MM.1S (cell line): Measurements from ENCODE around the gene IL2RA.

Source experiments
- DNase-seq: peaks from one replicate; pipeline ENCODE4 v3.0.0-alpha.2; 2015
- H2AFZ ChIP-seq: fragments of 300-600 bp; sonication (generic); 2 replicates; pipeline ENCODE4 v1.6.0; 2016; ENCODE audit warnings: antibody characterized with exemption, low read length
- H3F3A ChIP-seq: fragments of 300-600 bp; sonication (generic); 2 replicates; pipeline ENCODE4 v1.6.1; 2016; ENCODE audit warnings: mild to moderate bottlenecking, antibody characterized with exemption, low read length, moderate library complexity, mixed read lengths; ENCODE audit not compliant: insufficient read depth
- H3K27ac ChIP-seq: fragments of 300-600 bp; sonication (generic); 2 replicates; pipeline ENCODE4 v1.5.1; 2016; ENCODE audit warnings: mild to moderate bottlenecking, low read length
- H3K27me3 ChIP-seq: fragments of 300-600 bp; sonication (generic); replicated peaks from 2 replicates; pipeline ENCODE4 v1.6.0; 2016; ENCODE audit warnings: low read length; ENCODE audit not compliant: insufficient read depth
- H3K36me3 ChIP-seq: fragments of 300-600 bp; sonication (generic); replicated peaks from 2 replicates; pipeline ENCODE4 v1.6.1; 2016; ENCODE audit warnings: mild to moderate bottlenecking, low read length, mixed read lengths; ENCODE audit not compliant: insufficient read depth
- H3K4me1 ChIP-seq: fragments of 300-600 bp; sonication (generic); 2 replicates; pipeline ENCODE4 v1.6.1; 2016; ENCODE audit warnings: low read length, mixed read lengths
- H3K4me2 ChIP-seq: fragments of 300-600 bp; sonication (generic); 2 replicates; pipeline ENCODE4 v1.6.0; 2016; ENCODE audit warnings: low read depth, low read length
- H3K4me3 ChIP-seq: fragments of 300-600 bp; sonication (generic); 2 replicates; pipeline ENCODE4 v1.5.1; 2016; ENCODE audit warnings: low read length, mixed read lengths
- H3K79me2 ChIP-seq: fragments of 300-600 bp; sonication (generic); 2 replicates; pipeline ENCODE4 v1.6.1; 2016; ENCODE audit warnings: mixed run types, low read length, mixed read lengths
- H3K9ac ChIP-seq: fragments of 300-600 bp; sonication (generic); 2 replicates; pipeline ENCODE4 v1.6.1; 2016; ENCODE audit warnings: low read length, mixed read lengths
- H3K9me2 ChIP-seq: fragments of 300-600 bp; sonication (generic); replicated peaks from 2 replicates; pipeline ENCODE4 v1.6.1; 2016; ENCODE audit warnings: mild to moderate bottlenecking, low read length, mixed read lengths; ENCODE audit not compliant: insufficient read depth
- H3K9me3 ChIP-seq: fragments of 300-600 bp; sonication (generic); replicated peaks from 2 replicates; pipeline ENCODE4 v1.6.1; 2016; ENCODE audit warnings: mild to moderate bottlenecking, low read length, mixed read lengths; ENCODE audit not compliant: insufficient read depth
- H4K20me1 ChIP-seq: fragments of 300-600 bp; sonication (generic); 2 replicates; pipeline ENCODE4 v1.6.1; 2016; ENCODE audit warnings: mild to moderate bottlenecking, low read length, moderate library complexity, mixed read lengths; ENCODE audit not compliant: insufficient read depth
- EZH2 ChIP-seq: fragments of 300-600 bp; sonication (generic); optimal IDR thresholded peaks from 2 replicates; pipeline ENCODE3; 2017; ENCODE audit warnings: low read depth, mild to moderate bottlenecking, antibody characterized with exemption, low read length, mixed read lengths
- EZH2phosphoT487 ChIP-seq: fragments of 300-600 bp; sonication (generic); IDR thresholded peaks from 2 replicates; pipeline ENCODE4 v1.6.1; 2018; ENCODE audit warnings: antibody characterized with exemption, low read length
- TF ChIP-seq, protein P1 (sequence below): fragments of 300-600 bp; sonication (generic); IDR thresholded peaks from 2 replicates; pipeline ENCODE4 v1.5.1; 2016; ENCODE audit warnings: antibody characterized with exemption, low read length, mixed read lengths

The IL2RA gene

GRCh38 chr10:6030940-6031339 is 31.2 kb downstream of the IL2RA start:
- no peak overlapping the region for H2AFZ ChIP-seq
- TF ChIP-seq, protein P1, sequence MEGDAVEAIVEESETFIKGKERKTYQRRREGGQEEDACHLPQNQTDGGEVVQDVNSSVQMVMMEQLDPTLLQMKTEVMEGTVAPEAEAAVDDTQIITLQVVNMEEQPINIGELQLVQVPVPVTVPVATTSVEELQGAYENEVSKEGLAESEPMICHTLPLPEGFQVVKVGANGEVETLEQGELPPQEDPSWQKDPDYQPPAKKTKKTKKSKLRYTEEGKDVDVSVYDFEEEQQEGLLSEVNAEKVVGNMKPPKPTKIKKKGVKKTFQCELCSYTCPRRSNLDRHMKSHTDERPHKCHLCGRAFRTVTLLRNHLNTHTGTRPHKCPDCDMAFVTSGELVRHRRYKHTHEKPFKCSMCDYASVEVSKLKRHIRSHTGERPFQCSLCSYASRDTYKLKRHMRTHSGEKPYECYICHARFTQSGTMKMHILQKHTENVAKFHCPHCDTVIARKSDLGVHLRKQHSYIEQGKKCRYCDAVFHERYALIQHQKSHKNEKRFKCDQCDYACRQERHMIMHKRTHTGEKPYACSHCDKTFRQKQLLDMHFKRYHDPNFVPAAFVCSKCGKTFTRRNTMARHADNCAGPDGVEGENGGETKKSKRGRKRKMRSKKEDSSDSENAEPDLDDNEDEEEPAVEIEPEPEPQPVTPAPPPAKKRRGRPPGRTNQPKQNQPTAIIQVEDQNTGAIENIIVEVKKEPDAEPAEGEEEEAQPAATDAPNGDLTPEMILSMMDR: no peak
- H3K4me1 ChIP-seq: no peaks in the 10 kb centered on the region
- DNase-seq: no peak
- no peak overlapping the region for H3K27ac ChIP-seq
- no peaks in the 10 kb centered on the region for H3K36me3 ChIP-seq
- no peak overlapping the region for H3K4me2 ChIP-seq
- no peaks in the 10 kb centered on the region for H3K79me2 ChIP-seq
- no peaks in the 10 kb centered on the region for H3K9me3 ChIP-seq
- no peak overlapping the region for H3K4me3 ChIP-seq
- H3K9ac ChIP-seq: no peak overlapping the region
- H3K9me2 ChIP-seq: no peaks in the 10 kb centered on the region
- H3F3A ChIP-seq: no peaks in the 10 kb centered on the region
- H4K20me1 ChIP-seq: no peaks in the 10 kb centered on the region
- peaks cover 25% of the 10 kb centered on the region; the same call in 1 of the 2 replicates for H3K27me3 ChIP-seq

GRCh38 chr10:6030217-6030616 is 31.9 kb downstream of the IL2RA start:
- Histone ChIP-seq H4K20me1 (no peaks in the 10 kb centered on the region), H2AFZ (no peak overlapping the region), H3K9ac (no peak overlapping the region), H3K4me3 (no peak overlapping the region), H3K79me2 (no peaks in the 10 kb centered on the region), H3K27ac (no peak overlapping the region), H3K27me3 (peaks cover 17% of the 10 kb centered on the region; the same call in 1 of the 2 replicates), H3K4me2 (no peak overlapping the region), H3K9me2 (no peaks in the 10 kb centered on the region), H3K36me3 (no peaks in the 10 kb centered on the region), H3F3A (no peaks in the 10 kb centered on the region), H3K4me1 (no peaks in the 10 kb centered on the region), H3K9me3 (no peaks in the 10 kb centered on the region)
- DNase-seq: no peak
- TF ChIP-seq, protein P1: no peak
- TF ChIP-seq EZH2phosphoT487: no peak
- no peak for TF ChIP-seq EZH2

GRCh38 chr10:6027929-6028328 is 34.2 kb downstream of the IL2RA start:
- Histone ChIP-seq H3F3A (no peaks in the 10 kb centered on the region), H3K36me3 (no peaks in the 10 kb centered on the region), H3K79me2 (no peaks in the 10 kb centered on the region), H3K9ac (no peak overlapping the region), H2AFZ (no peak overlapping the region), H4K20me1 (no peaks in the 10 kb centered on the region), H3K9me2 (no peaks in the 10 kb centered on the region), H3K27ac (no peak overlapping the region), H3K27me3 (peaks cover 2% of the 10 kb centered on the region; the same call in 1 of the 2 replicates), H3K4me1 (no peaks in the 10 kb centered on the region), H3K4me2 (no peak overlapping the region), H3K9me3 (no peaks in the 10 kb centered on the region), H3K4me3 (no peak overlapping the region)
- DNase-seq: no peak
- TF ChIP-seq, protein P1: no peak
- TF ChIP-seq EZH2 (no peak), EZH2phosphoT487 (no peak)
